HEK293 (cell line): Measurements from ENCODE around the gene HSD17B4.
"Not testable (repeated sequence)": the region's sequence is repeated elsewhere in the genome, so short reads cannot be mapped to it uniquely, and the experiment has no call there.

ENCODE experiments used
- KLF16 ChIP-seq: fragments of 450-650 bp; formaldehyde crosslinking; IDR thresholded peaks from 2 replicates; pipeline ENCODE4 v1.5.1; 2017; ENCODE audit warnings: missing biosample characterization, missing genetic modification characterization
- TF ChIP-seq, protein P1 (sequence below): fragments of 450-650 bp; formaldehyde crosslinking; IDR thresholded peaks from 2 replicates; pipeline ENCODE4 v1.5.1; 2017; ENCODE audit warnings: missing biosample characterization, missing genetic modification characterization

DNA sequence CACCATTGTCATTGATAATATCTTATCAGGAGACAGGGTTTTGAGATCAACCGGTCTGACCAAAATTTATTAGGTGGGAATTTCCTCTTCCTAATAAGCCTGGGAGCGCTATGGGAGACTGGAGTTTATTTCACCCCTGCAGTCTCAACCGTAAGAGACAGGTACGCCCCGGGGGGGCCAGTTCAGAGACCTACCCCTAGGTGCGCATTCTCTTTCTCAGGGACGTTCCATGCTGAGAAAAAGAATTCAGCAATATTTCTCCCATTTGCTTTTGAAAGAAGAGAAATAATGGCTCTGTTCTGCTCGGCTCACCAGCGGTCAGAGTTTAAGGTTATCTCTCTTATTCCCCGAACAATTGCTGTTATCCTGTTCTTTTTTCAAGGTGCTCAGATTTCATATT, 28.3 kb downstream of the HSD17B4 start:
- TF ChIP-seq, protein P1, sequence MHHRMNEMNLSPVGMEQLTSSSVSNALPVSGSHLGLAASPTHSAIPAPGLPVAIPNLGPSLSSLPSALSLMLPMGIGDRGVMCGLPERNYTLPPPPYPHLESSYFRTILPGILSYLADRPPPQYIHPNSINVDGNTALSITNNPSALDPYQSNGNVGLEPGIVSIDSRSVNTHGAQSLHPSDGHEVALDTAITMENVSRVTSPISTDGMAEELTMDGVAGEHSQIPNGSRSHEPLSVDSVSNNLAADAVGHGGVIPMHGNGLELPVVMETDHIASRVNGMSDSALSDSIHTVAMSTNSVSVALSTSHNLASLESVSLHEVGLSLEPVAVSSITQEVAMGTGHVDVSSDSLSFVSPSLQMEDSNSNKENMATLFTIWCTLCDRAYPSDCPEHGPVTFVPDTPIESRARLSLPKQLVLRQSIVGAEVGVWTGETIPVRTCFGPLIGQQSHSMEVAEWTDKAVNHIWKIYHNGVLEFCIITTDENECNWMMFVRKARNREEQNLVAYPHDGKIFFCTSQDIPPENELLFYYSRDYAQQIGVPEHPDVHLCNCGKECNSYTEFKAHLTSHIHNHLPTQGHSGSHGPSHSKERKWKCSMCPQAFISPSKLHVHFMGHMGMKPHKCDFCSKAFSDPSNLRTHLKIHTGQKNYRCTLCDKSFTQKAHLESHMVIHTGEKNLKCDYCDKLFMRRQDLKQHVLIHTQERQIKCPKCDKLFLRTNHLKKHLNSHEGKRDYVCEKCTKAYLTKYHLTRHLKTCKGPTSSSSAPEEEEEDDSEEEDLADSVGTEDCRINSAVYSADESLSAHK (tag by site-specific recombination), result not testable (repeated sequence)
- TF ChIP-seq KLF16 (tag by site-specific recombination), result not testable (repeated sequence)
